ENCODE data around the gene PTMA.
"Not testable (repeated sequence)": the region's sequence is repeated elsewhere in the genome, so short reads cannot be mapped to it uniquely, and the experiment has no call there.

Gene PTMA

DNA sequence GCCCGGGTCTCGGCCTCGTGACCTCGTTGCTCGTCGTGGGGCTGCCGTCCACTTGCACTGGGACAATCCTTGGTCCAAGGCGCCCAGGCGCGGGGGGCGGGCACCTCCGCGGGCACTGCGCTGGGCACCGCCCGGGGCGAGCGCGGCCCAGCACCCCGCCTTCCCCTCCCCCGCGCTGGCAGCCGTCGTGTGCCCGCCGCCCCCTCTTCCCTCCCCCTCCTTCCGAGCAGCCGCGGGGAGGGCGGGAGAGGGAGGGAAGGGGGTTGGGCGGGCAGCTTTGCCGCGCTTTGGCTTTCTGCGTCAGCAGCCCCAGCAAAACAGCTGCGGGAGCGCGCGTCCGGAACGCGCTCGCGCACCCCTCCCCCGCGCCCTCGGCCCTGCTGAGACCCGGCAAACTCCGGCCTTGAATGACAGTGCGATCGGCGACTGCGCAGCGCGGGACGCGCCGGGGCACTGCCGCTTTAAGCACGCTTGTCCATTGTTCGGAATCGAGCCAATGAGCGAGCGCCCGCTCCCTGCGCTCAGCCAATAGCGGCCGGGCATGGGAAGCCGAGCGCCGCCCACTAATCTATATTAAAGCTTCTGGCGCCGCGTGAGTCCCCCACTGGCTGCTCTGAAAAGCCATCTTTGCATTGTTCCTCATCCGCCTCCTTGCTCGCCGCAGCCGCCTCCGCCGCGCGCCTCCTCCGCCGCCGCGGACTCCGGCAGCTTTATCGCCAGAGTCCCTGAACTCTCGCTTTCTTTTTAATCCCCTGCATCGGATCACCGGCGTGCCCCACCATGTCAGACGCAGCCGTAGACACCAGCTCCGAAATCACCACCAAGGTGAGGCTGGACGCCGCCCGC, at the start of gene PTMA:
TSS of gene PTMA (plus strand) at position 599 of the 846 bp plus-strand sequence. CDS start at position 781, 182 bp downstream.
- peak; percentile 86 for DNase-seq (ENCODE audit: insufficient read length, low spot score)
- FAIRE-seq = peak; percentile 90

DNA sequence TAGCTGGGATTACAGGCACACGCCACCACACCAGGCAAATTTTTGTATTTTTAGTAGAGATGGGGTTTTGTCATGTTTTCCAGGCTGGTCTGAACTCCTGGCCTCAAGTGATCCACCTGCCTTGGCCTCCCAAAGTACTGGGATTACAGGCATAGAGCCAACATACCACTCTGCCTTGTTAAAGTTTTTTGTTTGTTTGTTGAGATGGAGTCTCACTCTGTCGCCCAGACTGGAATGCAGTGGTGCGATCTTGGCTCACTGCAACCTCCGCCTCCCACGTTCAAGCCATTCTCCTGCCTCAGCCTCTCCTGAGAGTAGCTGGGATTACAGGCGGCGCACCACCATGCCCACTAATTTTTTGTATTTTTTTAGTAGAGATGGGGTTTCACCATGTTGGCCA, 48.3 kb upstream of the PTMA start:
- DNase-seq (ENCODE audit: insufficient read length, low spot score); FAIRE-seq: not testable (repeated sequence)

DNA sequence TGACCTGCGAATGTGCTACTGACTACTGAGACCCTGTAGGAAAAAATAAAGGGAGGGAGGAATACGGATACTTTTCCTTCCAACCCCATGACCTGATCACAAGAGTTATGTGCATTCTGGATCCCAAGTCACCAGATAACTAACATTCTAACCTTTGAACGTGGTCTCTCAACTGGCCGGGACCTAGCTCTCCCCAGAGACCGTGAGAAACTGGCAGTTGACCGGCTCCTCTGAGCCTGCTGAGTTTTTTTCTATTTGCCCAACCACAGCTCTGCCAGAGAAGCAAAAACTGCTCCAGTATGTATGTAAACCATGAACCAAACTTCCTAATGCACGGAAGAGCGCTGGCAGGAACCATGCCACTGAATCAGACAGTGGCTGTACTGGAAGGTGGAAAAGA, 47.5 kb upstream of the PTMA start:
- DNase-seq (ENCODE audit: insufficient read length, low spot score) (no peak), FAIRE-seq (no peak)

DNA sequence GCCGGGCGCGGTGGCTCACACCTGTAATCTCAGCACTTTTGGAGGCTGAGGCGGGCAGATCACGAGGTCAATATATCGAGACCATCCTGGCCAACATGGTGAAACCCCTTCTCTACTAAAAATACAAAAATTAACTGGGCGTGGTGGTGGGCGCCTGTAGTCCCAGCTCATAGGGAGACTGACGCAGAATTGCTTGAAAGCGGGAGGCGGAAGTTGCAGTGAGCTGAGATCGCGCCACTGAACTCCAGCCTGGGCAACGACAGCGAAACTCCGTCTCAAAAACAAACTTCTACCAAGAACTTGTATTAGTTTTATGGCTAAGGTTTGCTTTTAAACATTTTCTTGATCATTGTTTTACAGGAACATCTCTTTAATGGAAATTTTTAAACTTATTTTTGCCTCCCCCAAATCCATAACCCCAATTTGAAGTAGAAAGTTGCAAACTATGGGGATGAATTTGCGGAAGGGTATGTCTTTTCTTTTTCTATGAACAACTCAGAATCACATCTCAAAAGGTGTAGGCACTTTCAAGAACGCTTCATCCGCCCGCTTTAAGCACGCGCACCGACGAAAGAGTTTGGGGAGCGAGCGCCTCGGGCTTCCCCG, 46.8 kb upstream of the PTMA start:
- DNase-seq (ENCODE audit: insufficient read length, low spot score) (no peak), FAIRE-seq (no peak)

- peak; percentile 80 for DNase-seq (ENCODE audit: insufficient read length, low spot score)
- peak; percentile 86 for FAIRE-seq
Measured at GRCh38 chr2:231662028-231662810, 46.1 kb upstream of the PTMA start.

DNA sequence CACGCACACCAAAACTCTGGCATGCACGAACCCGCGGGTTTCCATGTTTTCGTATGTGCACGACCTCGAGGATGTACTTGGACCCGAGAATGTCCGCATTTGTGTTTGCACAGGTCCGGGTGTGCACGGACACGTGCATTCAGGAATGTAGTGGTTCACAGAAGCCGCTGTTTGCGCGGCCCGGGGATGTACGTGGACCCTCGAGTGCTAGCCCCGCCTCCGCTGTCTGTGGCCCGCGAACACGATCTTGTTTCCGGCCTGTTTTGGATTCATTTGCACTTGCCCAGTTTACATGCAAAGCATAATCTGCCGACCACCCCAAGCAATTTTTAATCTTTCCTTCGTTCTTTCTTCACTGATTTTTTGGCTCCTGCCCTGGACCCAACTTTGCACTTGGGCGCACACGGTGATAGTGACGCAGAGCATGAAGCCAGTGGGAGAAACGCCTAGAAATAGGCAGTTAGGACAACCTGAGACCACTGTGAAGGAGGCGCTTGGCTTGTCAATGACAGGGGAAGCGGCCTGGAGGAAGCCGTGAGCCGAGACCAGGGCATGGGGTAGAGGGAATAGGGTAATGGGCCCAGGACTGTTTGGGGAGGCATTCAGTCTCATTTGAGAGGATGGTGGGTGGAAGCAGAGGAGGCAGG, 45.4 kb upstream of the PTMA start:
- no peak for DNase-seq (ENCODE audit: insufficient read length, low spot score)
- FAIRE-seq = no peak

DNA sequence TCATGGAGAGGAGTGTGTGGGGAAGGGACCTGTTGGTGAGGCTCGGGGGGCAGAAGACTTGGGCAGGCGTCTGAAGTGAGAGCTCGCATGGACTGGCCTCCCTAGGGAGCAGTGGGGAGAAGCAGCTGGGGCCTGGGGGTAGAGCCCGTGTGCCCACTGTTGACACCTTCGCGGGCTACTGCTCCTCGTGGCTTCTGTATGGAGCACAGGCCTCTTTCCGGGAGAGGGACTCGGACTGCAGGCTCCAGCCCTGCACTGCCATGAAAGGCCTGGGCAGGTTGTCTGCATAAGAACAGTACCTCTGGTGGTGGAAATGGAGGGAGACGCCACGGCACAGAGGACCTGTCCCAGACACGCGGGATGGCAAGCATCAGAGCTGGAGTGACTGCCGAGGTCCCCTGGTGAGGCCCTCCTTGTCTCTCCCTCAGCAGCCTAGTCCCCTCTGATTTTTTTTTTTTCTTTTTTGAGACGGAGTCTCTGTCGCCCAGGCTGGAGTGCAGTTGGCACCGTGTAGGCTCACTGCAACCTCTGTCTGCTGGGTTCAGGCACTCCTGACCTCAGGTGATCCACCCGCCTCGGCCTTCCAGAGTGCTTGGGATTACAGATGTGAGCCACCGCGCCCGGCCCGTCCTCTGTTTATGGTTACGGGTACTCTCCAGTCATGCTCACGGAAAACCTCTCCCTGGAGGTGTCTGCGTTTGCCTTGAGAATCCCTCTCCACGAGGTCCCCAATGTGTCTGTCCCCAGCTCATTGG, 44.7 kb upstream of the PTMA start:
- FAIRE-seq (no peak), DNase-seq (ENCODE audit: insufficient read length, low spot score) (no peak)

DNA sequence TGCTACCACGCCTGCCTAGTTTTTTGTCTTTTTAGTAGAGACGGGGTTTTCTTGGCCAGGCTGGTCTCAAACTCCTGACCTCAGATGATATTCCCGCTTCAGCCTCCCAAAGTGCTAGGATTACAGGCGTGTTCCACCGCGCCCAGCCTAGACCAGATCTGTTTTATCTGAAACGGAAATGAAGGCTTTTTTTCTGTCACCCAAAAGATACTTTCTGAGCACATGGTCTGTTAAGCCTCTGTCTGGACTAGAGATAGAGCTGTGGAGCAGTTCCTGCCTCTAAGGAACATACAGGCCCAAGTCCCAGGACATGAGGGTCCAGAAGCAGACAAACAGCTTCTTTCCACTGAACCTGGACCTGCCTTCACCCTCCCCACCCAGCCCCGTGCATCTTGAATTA, 43.6 kb upstream of the PTMA start:
- no peak for FAIRE-seq

GRCh38 chr2:231665245-231666170, 42.8 kb upstream of the PTMA start:
- DNase-seq (ENCODE audit: insufficient read length, low spot score) (no peak), FAIRE-seq (peak; percentile 54)

More for the DNA sequence above, 43.6 kb upstream of the PTMA start:
- DNase-seq (ENCODE audit: insufficient read length, low spot score) = no peak

DNA sequence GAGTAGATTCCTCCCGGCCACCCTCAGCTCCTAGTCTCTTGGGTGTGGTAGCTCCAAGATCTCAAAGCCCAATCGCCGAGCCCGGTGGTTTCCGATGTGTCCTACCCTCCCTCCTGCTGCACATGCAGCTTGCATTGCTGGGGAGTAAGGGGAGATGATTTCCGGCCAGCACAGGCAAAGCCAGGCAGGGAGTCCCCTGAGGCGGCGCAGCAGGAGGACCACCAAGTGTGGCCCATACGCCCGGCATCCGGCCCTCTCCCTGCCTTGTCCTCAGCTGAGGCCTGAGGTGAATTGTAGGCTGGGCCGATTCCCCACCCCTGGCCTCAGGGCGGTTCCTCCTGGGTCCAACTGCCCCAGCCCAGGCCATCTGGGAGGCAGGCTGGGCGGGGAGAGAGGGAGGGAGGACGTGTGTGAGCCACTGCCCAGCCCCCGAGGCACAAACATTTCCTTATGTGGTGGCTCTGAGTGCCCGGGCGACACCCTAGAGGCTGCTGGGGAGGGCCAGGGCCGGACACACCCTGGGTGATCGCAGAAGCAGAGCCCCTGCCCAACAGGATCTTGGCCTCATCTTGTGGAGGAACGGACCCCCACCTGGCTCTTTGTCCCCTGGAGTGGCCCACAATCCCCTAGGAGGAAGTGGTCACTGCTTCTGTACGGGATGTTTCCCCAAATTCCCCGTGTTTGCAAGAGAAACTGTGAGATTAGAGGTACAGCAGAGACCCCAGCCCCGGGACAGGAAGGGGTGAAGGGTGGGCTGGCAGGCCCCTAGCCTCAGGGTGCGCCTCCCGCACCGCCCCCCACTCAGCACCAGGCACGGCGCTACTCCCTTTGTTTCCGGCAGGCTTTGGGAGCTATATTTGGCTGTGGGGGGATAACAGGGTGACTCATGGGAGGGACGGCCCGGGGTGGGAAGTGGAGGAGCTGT, 41.9 kb upstream of the PTMA start:
- peak; percentile 74 for FAIRE-seq

GRCh38 chr2:231667096-231667427, 41.3 kb upstream of the PTMA start:
- FAIRE-seq (no peak), DNase-seq (ENCODE audit: insufficient read length, low spot score) (no peak)

More for the DNA sequence above, 41.9 kb upstream of the PTMA start:
- DNase-seq (ENCODE audit: insufficient read length, low spot score) = no peak

GRCh38 chr2:231667496-231667895, 40.8 kb upstream of the PTMA start:
- FAIRE-seq (peak; percentile 18), DNase-seq (ENCODE audit: insufficient read length, low spot score) (no peak)

GRCh38 chr2:231668981-231669380, 39.3 kb upstream of the PTMA start:
- no peak for DNase-seq (ENCODE audit: insufficient read length, low spot score)
- no peak for FAIRE-seq

GRCh38 chr2:231671270-231672050, 36.9 kb upstream of the PTMA start:
- peak; percentile 96 for FAIRE-seq
- DNase-seq (ENCODE audit: insufficient read length, low spot score) = no peak

DNA sequence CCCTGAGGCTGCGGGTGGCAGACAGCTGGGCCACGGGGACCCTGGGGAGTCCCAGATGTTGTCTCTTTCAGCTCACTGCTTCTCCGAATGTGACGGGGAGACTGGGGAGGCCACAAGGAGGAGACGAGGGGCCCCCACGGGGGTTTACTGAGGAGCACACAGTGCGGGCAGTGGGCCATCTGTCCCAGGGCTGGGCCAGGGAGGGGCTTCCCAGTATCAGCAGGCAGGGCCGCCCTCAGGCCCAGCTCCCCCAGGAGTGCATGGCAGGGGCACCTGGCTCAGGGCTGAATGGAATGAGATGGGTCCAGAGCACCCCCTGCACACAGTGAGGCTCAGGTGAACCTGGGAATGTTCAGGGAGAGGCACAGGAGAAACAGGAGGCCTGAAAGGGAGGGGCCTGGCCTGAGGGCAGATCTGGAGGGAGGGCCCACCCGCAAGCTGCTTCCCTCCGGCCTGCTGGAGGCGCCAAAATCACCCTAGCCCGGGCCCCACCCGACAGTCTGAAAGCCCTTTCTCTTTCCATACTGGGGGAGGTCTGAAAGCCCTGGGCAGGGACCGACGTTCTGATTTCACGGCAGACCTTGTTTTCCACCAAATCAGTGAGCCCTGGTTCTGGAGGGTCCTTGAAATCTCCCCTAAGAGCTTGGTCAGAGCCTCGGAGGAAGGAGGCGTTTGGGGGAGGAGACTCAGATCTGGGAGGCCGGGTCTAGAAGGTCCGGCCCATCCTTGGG, 35.5 kb upstream of the PTMA start:
- FAIRE-seq (peak; percentile 95), DNase-seq (ENCODE audit: insufficient read length, low spot score) (no peak)

GRCh38 chr2:231673348-231673770, 35.0 kb upstream of the PTMA start:
- FAIRE-seq = no peak
- no peak for DNase-seq (ENCODE audit: insufficient read length, low spot score)
